K562 (cell line): ENCODE measurements around the gene YAF2. TPM values are rescaled to one million over a fixed set of nuclear protein-coding genes. Genes with fewer than 3 reads are reported as not detected.

ENCODE experiments used
- CBX2 ChIP-seq: fragments of 200-600 bp; sonication (generic); IDR thresholded peaks from one replicate; pipeline ENCODE4 v1.6.1; 2012; ENCODE audit warnings: mild to moderate bottlenecking, low read length, inconsistent platforms; ENCODE audit not compliant: insufficient read depth, poor library complexity, severe bottlenecking
- CREBBP ChIP-seq: IDR thresholded peaks from one replicate; pipeline ENCODE4 v1.6.1; 2012; ENCODE audit warnings: low read depth, mild to moderate bottlenecking, control low read depth, inconsistent platforms, low read length
- DIDO1 ChIP-seq: fragments of 450-650 bp; IDR thresholded peaks from 2 replicates; pipeline ENCODE4 v1.6.1; 2016; ENCODE audit warnings: low read depth, missing biosample characterization, missing genetic modification characterization
- ILF3 ChIP-seq: fragments of 450-650 bp; IDR thresholded peaks from 2 replicates; pipeline ENCODE4 v1.6.1; 2018; ENCODE audit warnings: antibody characterized with exemption, mild to moderate bottlenecking, moderate library complexity, borderline replicate concordance
- NR2F6 ChIP-seq: fragments of 450-650 bp; formaldehyde crosslinking; IDR thresholded peaks from 2 replicates; pipeline ENCODE4 v1.4.0; 2020; ENCODE audit warnings: mild to moderate bottlenecking
- POLR2B ChIP-seq: fragments of 450-650 bp; IDR thresholded peaks from 2 replicates; pipeline ENCODE4 v1.6.1; 2018; ENCODE audit warnings: low read depth; ENCODE audit not compliant: partially characterized antibody
- POLR2G ChIP-seq: fragments of 200-400 bp; formaldehyde crosslinking; IDR thresholded peaks from 2 replicates; pipeline ENCODE4 v1.6.1; 2017; ENCODE audit warnings: low read depth, mild to moderate bottlenecking, antibody characterized with exemption, low read length, moderate library complexity
- SMAD1 ChIP-seq: fragments of 150-350 bp; IDR thresholded peaks from 2 replicates; pipeline ENCODE4 v1.6.1; 2014; ENCODE audit warnings: low read length, low read depth; ENCODE audit not compliant: partially characterized antibody
- ZKSCAN8 ChIP-seq: fragments of 200-800 bp; sonication (Bioruptor generic); IDR thresholded peaks from 2 replicates; pipeline ENCODE4 v1.6.1; 2016; ENCODE audit warnings: missing genetic modification characterization, missing compliant biosample characterization
- ZNF12 ChIP-seq: sonication (generic); formaldehyde crosslinking; IDR thresholded peaks from 2 replicates; pipeline ENCODE4 v1.4.0; 2020; ENCODE audit warnings: mild to moderate bottlenecking, missing genetic modification reagents
- ZNF785 ChIP-seq: fragments of 250-450 bp; sonication (Bioruptor Pico); IDR thresholded peaks from 2 replicates; pipeline ENCODE4 v1.4.0; 2020; ENCODE audit warnings: mild to moderate bottlenecking
- polyA plus RNA-seq, 8 experiments: library from polyadenylated mRNA; depleted of rRNA in 4 of 8; stranded (reverse) in 5 of 8; unstranded in 3 of 8; fragments of >200 nt; fragmentation: Nextera tagmentation in 2 of 8; fragmentation: Illumina TruSeq in 1 of 8; extraction: Ambion mirVana in 2 of 8; extraction: Trizol in 1 of 8; gene quantifications; 2 replicates each; pipeline versions ENCODE4 v1.2.1 to v1.2.3, GENCODE V29; 2011 to 2014; ENCODE audit warnings: inconsistent platforms in 1 of 8, missing spikeins in 1 of 8
- total RNA-seq, 7 experiments: library from RNA; depleted of rRNA in 6 of 7; stranded (reverse); fragments of >200 nt in 6 of 7; fragmentation: Illumina TruSeq in 2 of 7; extraction: Trizol in 2 of 7; gene quantifications; 2 replicates each; pipeline versions ENCODE4 v1.2.1 to v1.2.3, GENCODE V29; 2011 to 2021; ENCODE audit warnings: low replicate concordance in 1 of 7
- TF ChIP-seq, protein P1 (sequence below): fragments of 250-450 bp; sonication (Bioruptor Pico); IDR thresholded peaks from 2 replicates; pipeline ENCODE4 v1.6.1; 2021; ENCODE audit warnings: mild to moderate bottlenecking
- TF ChIP-seq, protein P2 (sequence below): fragments of 450-650 bp; IDR thresholded peaks from 2 replicates; pipeline ENCODE4 v1.6.1; 2016; ENCODE audit warnings: mild to moderate bottlenecking
- TF ChIP-seq, protein P3 (sequence below): fragments of 450-650 bp; formaldehyde crosslinking; IDR thresholded peaks from 2 replicates; pipeline ENCODE4 v1.4.0; 2020; ENCODE audit warnings: mild to moderate bottlenecking, moderate library complexity
- TF ChIP-seq, protein P4 (sequence below), 2 experiments: IDR thresholded peaks; 2 replicates each; pipeline ENCODE4 v1.6.1; 2012; ENCODE audit warnings: improper control_type of control experiment in 2 of 2, low read depth in 2 of 2, low read length in 2 of 2, borderline replicate concordance in 1 of 2

YAF2 gene
- total and polyA plus RNA-seq, 9 of the 15 experiments (the other 6 are each of a cell fraction or from before 2014, with no cell fraction given), result 10.6 to 26.4 (median 21.3) TPM

DNA sequence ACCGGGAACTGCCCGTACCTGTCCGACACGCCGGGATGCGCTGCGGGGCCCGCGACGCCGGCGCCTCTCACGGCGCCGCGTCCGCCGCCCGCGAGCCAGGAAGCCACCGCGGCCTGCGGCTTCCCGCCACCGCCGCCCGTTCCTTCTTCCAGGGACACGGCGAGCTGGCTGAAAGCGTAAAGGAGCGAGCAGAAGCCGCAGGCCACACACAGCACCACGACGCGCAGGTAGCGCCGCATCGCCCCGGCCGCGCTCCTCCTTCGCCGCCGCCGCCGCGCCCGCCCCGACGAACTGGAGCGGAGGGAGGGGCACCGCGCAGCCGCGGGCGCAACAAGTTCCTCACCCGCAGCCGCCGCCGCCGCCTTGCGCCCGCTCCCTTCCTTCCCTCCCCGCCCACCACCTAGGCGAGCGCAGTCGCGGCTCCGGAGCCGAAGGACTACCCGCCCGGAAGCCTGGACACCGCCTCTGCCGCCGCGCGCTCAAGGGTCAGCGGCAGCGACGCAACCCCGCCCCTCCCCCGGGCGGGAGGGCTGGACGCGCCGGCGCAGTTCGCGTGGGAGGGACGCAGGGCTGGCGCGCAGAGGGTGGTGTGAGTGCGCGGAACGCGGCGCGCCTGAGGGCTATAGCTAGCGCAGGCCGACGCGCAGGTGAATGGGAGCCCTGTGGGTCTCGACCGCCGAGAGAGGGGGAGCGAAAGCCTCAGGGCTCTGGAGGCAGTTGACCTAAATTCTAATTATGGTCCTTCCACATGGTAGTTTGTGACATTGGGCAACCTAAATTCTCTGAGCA lies 93.4 kb downstream of the YAF2 start, which contains the start of gene GXYLT1 (continued):
- TF ChIP-seq DIDO1 (no peak), ILF3 (peak; percentile 62; the same call in 1 of the 2 replicates), SMAD1 (no peak), POLR2G (peak; percentile 92), POLR2B (peak; percentile 80), NR2F6 (CRISPR knock-in tag) (no peak), ZNF785 (CRISPR knock-in tag) (no peak), CREBBP (no peak), CBX2 (no peak), ZNF12 (CRISPR knock-in tag) (no peak), ZKSCAN8 (CRISPR knock-in tag) (no peak)
- TF ChIP-seq, protein P1, sequence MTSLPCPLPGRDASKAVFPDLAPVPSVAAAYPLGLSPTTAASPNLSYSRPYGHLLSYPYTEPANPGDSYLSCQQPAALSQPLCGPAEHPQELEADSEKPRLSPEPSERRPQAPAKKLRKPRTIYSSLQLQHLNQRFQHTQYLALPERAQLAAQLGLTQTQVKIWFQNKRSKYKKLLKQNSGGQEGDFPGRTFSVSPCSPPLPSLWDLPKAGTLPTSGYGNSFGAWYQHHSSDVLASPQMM (CRISPR knock-in tag), result no peak
- TF ChIP-seq, protein P2, sequence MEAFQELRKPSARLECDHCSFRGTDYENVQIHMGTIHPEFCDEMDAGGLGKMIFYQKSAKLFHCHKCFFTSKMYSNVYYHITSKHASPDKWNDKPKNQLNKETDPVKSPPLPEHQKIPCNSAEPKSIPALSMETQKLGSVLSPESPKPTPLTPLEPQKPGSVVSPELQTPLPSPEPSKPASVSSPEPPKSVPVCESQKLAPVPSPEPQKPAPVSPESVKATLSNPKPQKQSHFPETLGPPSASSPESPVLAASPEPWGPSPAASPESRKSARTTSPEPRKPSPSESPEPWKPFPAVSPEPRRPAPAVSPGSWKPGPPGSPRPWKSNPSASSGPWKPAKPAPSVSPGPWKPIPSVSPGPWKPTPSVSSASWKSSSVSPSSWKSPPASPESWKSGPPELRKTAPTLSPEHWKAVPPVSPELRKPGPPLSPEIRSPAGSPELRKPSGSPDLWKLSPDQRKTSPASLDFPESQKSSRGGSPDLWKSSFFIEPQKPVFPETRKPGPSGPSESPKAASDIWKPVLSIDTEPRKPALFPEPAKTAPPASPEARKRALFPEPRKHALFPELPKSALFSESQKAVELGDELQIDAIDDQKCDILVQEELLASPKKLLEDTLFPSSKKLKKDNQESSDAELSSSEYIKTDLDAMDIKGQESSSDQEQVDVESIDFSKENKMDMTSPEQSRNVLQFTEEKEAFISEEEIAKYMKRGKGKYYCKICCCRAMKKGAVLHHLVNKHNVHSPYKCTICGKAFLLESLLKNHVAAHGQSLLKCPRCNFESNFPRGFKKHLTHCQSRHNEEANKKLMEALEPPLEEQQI, result no peak
- TF ChIP-seq, protein P3, sequence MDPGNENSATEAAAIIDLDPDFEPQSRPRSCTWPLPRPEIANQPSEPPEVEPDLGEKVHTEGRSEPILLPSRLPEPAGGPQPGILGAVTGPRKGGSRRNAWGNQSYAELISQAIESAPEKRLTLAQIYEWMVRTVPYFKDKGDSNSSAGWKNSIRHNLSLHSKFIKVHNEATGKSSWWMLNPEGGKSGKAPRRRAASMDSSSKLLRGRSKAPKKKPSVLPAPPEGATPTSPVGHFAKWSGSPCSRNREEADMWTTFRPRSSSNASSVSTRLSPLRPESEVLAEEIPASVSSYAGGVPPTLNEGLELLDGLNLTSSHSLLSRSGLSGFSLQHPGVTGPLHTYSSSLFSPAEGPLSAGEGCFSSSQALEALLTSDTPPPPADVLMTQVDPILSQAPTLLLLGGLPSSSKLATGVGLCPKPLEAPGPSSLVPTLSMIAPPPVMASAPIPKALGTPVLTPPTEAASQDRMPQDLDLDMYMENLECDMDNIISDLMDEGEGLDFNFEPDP (CRISPR knock-in tag), result no peak
- TF ChIP-seq, protein P4, sequence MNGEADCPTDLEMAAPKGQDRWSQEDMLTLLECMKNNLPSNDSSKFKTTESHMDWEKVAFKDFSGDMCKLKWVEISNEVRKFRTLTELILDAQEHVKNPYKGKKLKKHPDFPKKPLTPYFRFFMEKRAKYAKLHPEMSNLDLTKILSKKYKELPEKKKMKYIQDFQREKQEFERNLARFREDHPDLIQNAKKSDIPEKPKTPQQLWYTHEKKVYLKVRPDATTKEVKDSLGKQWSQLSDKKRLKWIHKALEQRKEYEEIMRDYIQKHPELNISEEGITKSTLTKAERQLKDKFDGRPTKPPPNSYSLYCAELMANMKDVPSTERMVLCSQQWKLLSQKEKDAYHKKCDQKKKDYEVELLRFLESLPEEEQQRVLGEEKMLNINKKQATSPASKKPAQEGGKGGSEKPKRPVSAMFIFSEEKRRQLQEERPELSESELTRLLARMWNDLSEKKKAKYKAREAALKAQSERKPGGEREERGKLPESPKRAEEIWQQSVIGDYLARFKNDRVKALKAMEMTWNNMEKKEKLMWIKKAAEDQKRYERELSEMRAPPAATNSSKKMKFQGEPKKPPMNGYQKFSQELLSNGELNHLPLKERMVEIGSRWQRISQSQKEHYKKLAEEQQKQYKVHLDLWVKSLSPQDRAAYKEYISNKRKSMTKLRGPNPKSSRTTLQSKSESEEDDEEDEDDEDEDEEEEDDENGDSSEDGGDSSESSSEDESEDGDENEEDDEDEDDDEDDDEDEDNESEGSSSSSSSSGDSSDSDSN (IDR thresholded peaks at IDR 0.05; ENCODE audit: borderline replicate concordance in 1 of 2, low read depth in 2 of 2, low read length in 2 of 2), result peak; percentile 64 to 98; a peak in 3 of 4 replicates
